Sigmoid colon (tissue), 4 donors: ENCODE data around the gene PPL.

Source experiments
- EP300 ChIP-seq, 4 donors: sonication (generic); formaldehyde crosslinking; IDR thresholded peaks; one replicate each; pipeline ENCODE4 v1.6.1; 2017; ENCODE audit warnings: antibody characterized with exemption in 4 of 4
- TF ChIP-seq, protein P1 (sequence below), 4 experiments: fragments of 450-650 bp in 3 of 4; fragments of 200-600 bp in 1 of 4; IDR thresholded peaks; one replicate each; pipeline ENCODE4 v1.5.1; 2016 to 2019; ENCODE audit warnings: antibody characterized with exemption in 4 of 4, mild to moderate bottlenecking in 3 of 4, moderate library complexity in 2 of 4

DNA sequence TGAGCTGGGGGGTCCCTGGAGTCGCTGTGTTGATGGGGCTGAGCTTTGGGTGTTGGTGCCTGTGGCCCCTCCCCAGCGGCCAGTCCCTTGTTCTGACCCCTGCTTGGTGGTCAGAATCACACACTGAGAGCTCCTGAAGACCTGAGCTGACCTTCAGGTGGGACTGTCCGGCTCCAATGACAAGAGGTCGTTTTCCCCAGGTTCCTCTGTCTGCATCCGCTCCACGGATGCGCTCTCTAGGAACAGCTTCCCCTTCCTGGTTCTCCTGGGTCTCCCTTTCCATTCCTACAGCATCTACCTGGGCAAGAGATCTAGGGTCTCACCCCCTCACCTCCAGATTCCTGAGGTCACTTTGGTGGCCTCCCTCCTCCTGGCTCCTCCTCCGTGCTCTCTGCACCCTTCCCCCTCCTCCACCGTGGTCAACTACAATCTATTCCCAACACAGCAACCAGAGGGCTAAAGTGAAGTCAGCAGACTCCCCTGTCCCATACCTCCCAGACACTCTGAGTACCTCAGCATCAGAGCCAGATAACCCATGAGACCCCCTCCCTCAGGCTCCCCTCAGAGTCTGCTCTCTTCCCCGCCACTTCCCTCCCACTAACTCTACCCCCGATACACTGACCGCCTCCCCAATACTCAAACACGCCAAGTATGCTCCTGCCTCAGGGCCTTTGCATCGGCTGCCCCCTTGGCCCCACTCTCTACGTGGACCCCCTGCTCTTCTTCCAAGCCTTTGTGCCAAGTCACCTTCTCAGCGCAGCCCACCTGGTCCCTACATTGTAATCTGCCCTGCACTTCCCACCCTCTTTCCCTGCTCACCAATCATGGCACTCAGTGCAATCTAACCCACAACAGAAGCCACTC lies 12.2 kb upstream of the PPL start:
- no peak for TF ChIP-seq EP300 (IDR thresholded peaks at IDR 0.05)
- TF ChIP-seq, protein P1, sequence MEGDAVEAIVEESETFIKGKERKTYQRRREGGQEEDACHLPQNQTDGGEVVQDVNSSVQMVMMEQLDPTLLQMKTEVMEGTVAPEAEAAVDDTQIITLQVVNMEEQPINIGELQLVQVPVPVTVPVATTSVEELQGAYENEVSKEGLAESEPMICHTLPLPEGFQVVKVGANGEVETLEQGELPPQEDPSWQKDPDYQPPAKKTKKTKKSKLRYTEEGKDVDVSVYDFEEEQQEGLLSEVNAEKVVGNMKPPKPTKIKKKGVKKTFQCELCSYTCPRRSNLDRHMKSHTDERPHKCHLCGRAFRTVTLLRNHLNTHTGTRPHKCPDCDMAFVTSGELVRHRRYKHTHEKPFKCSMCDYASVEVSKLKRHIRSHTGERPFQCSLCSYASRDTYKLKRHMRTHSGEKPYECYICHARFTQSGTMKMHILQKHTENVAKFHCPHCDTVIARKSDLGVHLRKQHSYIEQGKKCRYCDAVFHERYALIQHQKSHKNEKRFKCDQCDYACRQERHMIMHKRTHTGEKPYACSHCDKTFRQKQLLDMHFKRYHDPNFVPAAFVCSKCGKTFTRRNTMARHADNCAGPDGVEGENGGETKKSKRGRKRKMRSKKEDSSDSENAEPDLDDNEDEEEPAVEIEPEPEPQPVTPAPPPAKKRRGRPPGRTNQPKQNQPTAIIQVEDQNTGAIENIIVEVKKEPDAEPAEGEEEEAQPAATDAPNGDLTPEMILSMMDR (IDR thresholded peaks at IDR 0.05) = no peak
